GM10248 (cell line): ENCODE results near the gene CNTN6.

Source experiments
- CTCF ChIA-PET: fragments of 300-600 bp; sonication (Branson Sonifier 250); formaldehyde crosslinking; extraction: SDS; loops from one replicate; lab custom pipeline; 2021; ENCODE audit warnings: antibody characterized with exemption; lab: Yijun Ruan, JAX
- POLR2A ChIA-PET: fragments of 350-650 bp; sonication (Branson Sonifier 250); formaldehyde crosslinking; extraction: SDS; loops from one replicate; lab custom pipeline; 2020; ENCODE audit warnings: antibody characterized with exemption; lab: Yijun Ruan, JAX
- DNase-seq: peaks from one replicate; pipeline ENCODE4 v3.0.0; 2012; ENCODE audit errors: extremely low spot score
- CTCF ChIP-seq: IDR thresholded peaks from 2 replicates; pipeline ENCODE4 v1.5.1; 2012; ENCODE audit warnings: mild to moderate bottlenecking, low read depth; ENCODE audit errors: extremely low read depth, missing control alignments, control extremely low read depth

The CNTN6 gene

GRCh38 chr3:1355691-1356090, 262.9 kb downstream of the CNTN6 start:
- DNase-seq, result no peak
- POLR2A ChIA-PET, result no interaction called here
- no peak for TF ChIP-seq CTCF
- CTCF ChIA-PET, result no interaction called here

GRCh38 chr3:1356101-1356500, 263.3 kb downstream of the CNTN6 start:
- CTCF ChIA-PET, result no interaction called here
- POLR2A ChIA-PET, result no interaction called here
- TF ChIP-seq CTCF, result no peak
- DNase-seq, result no peak

DNA sequence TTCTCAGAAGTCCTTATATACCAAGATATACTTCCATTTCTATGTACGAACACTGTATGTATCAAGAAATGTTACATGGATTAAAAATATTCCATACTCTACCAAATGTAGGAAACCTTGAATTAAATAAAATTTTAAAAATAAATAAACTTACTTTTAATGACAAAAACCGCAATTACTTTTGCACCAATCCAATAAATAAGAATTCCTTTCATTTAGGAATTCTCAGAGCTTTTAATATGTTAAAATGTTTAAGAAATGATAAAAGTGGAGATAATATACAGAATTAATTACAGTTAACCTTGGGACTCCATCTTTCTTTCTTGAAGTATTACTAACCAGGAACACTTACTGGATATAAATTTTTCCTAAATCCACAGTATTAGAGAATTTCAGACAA, 272.7 kb downstream of the CNTN6 start:
- no peak for TF ChIP-seq CTCF
- CTCF ChIA-PET, result no interaction called here
- POLR2A ChIA-PET, result no interaction called here
- DNase-seq, result no peak

- DNase-seq, result no peak
- POLR2A ChIA-PET, result no interaction called here
- CTCF ChIA-PET, result no interaction called here
- TF ChIP-seq CTCF, result no peak
Observed at GRCh38 chr3:1374471-1374870, 281.6 kb downstream of the CNTN6 start.

GRCh38 chr3:1375145-1375544, 282.3 kb downstream of the CNTN6 start:
- POLR2A ChIA-PET, result no interaction called here
- no peak for TF ChIP-seq CTCF
- CTCF ChIA-PET, result no interaction called here
- DNase-seq, result no peak

GRCh38 chr3:1380926-1381646, 288.3 kb downstream of the CNTN6 start:
- CTCF ChIA-PET, result no interaction called here
- POLR2A ChIA-PET, result no interaction called here
- peak; percentile 21 for DNase-seq
- no peak for TF ChIP-seq CTCF
